G401 (cell line): ENCODE results near the gene PPP6R2. TPM values are rescaled to one million over a fixed set of nuclear protein-coding genes. Genes with fewer than 3 reads are reported as not detected.
"Not testable (repeated sequence)": the region's sequence is repeated elsewhere in the genome, so short reads cannot be mapped to it uniquely, and the experiment has no call there.

Experiments
- DNase-seq: peaks from one replicate; pipeline ENCODE4 v3.0.0-alpha.2; 2015; ENCODE audit warnings: low spot score
- in situ Hi-C: cut with HindIII; loops from 2 replicates; pipeline ENCODE4 v1.10.0; 2016; ENCODE audit warnings: low sequenced_read_pairs, mixed read lengths
- total RNA-seq: library from RNA; depleted of rRNA; stranded (reverse); fragments of >200 nt; shearing (Covaris generic); gene quantifications from 2 replicates; pipeline ENCODE4 v1.2.3, GENCODE V29; 2014

PPP6R2 gene
- total RNA-seq, 1 experiment from 2014 or later: 77.8 TPM

- DNase-seq: no peak
- in situ Hi-C loops: no loop called here
Measured at GRCh38 chr22:50316114-50317065, 26.7 kb upstream of the PPP6R2 start.

GRCh38 chr22:50317178-50317577, 25.9 kb upstream of the PPP6R2 start:
- DNase-seq: no peak
- in situ Hi-C loops: no loop called here

- DNase-seq: no peak
- in situ Hi-C loops: no loop called here
Measured at GRCh38 chr22:50317674-50318073, 25.5 kb upstream of the PPP6R2 start.

DNA sequence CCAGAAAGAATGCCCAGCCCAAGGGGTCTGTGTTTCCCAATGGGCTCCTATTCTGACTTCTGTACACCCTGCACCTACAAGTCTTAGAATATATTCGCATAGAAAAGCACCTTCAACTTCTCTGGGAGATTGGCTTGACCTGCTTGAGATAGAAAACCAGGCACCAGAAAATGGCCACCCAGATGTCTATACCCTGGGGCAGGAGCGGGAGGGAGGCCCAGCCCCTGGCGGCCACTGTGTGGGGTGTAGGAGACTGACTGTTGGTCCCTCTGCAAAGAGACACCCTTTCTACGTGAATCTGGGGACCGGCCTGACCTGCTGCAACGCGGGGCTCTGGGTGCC, 24.8 kb upstream of the PPP6R2 start:
- DNase-seq: no peak
- in situ Hi-C loops: no loop called here

- in situ Hi-C loops: no loop called here
- no peak for DNase-seq
Measured at GRCh38 chr22:50318698-50319411, 24.3 kb upstream of the PPP6R2 start.

GRCh38 chr22:50319503-50319951, 23.6 kb upstream of the PPP6R2 start:
- in situ Hi-C loops: no loop called here

DNA sequence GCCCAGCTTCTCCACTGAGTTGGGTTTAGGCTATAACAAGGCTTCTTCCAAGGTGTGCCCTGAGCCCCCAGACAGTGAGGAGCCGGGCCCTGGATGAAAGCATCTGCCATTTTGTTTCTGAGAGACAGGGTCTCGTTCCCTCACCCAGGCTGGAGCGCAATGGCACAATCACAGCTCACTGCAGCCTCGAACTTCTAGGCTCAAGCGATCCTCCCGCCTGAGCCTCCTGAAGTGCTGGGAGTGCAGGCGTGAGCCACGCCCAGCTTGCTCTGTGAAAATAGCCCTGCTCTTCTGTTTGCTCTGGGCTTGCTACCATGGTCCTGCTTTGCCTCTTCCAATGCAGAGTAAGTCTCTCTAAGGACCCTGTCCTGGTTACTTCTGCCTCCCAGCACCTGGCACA, 23.0 kb upstream of the PPP6R2 start:
- in situ Hi-C loops: no loop called here
- no peak for DNase-seq

More at GRCh38 chr22:50319503-50319951, 23.6 kb upstream of the PPP6R2 start:
- DNase-seq: no peak

DNA sequence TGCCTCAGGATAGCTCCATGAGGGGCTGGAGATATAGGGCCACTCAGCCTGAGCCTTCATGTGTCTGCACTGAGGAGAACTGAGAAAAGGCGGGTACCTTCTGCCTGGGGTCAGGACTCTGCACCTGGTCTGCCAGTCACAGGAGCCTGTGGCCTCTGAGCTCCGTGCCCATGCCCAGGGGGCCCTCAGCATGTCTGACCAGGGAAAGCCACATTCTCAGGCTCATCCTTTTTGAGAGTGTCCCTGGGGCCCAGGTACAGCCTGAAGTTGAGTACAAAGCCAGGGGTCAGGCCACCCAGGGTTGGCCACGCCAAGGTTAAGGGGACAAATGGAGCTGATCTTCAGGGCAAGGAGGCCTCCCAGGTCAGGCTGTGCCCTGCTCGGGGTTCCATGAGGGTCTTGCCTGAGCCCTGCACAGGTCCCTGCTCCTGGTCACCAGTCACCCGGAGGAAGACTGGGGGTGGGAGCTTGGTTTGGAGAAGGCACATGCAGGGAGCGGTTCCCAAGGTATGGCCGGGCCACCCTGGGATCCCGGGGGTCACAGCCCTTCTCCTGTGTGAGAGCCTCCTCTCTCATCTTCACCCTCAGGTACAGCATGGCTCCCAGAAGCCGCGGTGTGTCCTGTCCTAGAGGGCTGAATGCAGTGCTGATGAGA, 22.3 kb upstream of the PPP6R2 start:
- in situ Hi-C loops: no loop called here
- DNase-seq: no peak

DNA sequence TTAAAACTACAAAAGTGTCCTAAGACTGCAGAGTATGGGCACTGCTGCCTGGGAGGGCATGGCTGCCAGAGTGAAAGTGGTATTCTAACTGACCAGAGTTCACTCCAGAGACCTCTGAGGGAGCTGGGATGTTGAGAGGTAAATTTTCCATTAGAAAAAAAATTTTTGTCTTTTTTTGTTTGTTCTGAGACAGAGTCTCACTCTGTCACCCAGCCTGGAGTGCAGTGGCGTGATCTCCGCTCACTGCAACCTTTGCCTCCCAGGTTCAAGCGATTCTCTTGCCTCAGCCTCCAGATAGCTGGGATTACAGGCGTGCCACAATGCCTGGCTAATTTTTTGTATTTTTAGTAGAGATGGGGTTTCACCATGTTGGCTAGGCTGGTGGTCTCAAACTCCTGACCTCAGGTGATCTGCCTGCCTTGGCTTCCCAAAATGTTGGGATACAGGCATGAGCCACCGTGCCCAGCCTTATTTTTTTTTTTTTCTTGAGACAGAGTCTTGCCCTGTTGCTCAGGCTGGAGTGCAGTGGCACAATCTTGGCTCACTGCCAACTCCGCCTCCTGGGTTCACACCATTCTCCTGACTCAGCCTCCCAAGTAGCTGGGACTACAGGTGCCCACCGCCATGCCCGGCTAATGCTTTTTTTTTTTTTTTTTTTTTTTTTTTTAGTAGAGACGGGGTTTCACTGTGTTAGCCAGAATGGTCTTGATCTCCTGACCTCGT, 20.6 kb upstream of the PPP6R2 start:
- DNase-seq, in situ Hi-C loops: not testable (repeated sequence)

- in situ Hi-C loops: no loop called here
- DNase-seq: no peak
Measured at GRCh38 chr22:50323900-50324299, 19.2 kb upstream of the PPP6R2 start.

DNA sequence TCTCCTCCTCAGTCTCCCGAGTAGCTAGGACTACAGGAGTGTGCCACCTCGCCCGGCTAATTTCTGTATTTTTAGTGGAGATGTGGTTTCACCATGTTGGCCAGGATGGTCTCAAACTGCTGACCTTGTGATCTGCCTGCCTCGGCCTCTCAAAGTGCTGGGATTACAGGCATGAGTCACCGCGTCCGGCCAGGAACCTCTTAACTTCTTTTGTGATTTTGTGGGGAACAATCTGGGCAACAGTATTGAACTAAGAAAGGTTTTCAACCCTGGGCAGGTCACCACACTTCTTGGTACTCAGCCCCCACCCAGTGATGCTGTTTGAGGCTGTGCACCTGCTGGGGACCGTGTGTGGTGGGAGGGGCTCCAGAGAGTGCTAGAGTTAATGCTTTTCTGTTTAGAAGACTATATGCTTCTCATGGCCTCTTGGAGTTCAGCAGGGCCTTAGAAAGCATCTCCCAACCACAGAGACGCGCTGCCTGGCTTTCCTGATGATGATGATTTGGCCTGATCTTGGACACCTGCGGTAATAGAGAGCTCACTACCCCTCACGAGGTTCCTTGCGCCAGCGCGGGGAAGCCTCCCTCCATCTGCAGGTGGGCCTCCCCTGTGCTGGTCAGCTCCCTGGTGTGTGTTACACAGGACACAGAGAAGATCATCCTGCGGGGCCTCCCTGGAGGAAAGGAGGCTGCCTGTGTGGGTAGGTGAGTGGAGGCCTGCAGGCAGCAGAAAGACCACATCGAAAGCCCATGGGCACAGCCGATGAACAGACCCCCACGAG, 17.5 kb upstream of the PPP6R2 start:
- peak; percentile 42 for DNase-seq

GRCh38 chr22:50326225-50326955, 16.7 kb upstream of the PPP6R2 start:
- peak; percentile 50 for DNase-seq
- in situ Hi-C loops: no loop called here

More for the DNA sequence above, 17.5 kb upstream of the PPP6R2 start:
- in situ Hi-C loops: no loop called here

GRCh38 chr22:50326956-50327710, 16.0 kb upstream of the PPP6R2 start, which contains the start of gene DENND6B:
DENND6B (minus strand) TSS chr22:50327012; CDS start chr22:50326988, 24 bp downstream.
- in situ Hi-C loops: no loop called here
- peak; percentile 83 for DNase-seq

DNA sequence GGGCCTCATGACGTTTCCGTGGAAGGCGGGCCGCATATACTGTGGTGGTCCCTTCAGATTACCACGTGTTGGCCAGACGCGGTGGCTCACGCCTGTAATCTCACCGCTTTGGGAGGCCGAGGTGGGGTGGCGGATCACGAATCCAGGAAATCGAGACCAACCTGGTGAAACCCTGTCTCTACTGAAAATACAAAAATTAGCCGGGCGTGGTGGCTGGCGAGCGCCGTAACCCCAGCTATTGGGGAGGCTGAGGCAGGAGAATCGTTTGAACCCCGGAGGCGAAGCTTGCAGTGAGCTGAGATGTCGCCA, 15.5 kb upstream of the PPP6R2 start:
- in situ Hi-C loops: no loop called here

GRCh38 chr22:50329236-50329635, 13.9 kb upstream of the PPP6R2 start:
- in situ Hi-C loops: no loop called here
- DNase-seq: no peak

More for the DNA sequence above, 15.5 kb upstream of the PPP6R2 start:
- DNase-seq: no peak

- DNase-seq, in situ Hi-C loops: not testable (repeated sequence)
Measured at GRCh38 chr22:50334433-50334832, 8.7 kb upstream of the PPP6R2 start.
